DOHH2 (cell line): ENCODE measurements around the gene BAIAP2.

Source experiments
- EZH2phosphoT487 ChIP-seq: fragments of 200-600 bp; sonication (generic); IDR thresholded peaks from 2 replicates; pipeline ENCODE4 v1.6.1; 2017; ENCODE audit warnings: borderline replicate concordance, mild to moderate bottlenecking, antibody characterized with exemption, low read length, moderate library complexity, mixed read lengths
- TF ChIP-seq, protein P1 (sequence below): fragments of 200-600 bp; sonication (generic); IDR thresholded peaks from one replicate; pipeline ENCODE4 v1.5.1; 2014; ENCODE audit warnings: antibody characterized with exemption, mild to moderate bottlenecking, low read depth, low read length; ENCODE audit not compliant: poor library complexity, severe bottlenecking

DNA sequence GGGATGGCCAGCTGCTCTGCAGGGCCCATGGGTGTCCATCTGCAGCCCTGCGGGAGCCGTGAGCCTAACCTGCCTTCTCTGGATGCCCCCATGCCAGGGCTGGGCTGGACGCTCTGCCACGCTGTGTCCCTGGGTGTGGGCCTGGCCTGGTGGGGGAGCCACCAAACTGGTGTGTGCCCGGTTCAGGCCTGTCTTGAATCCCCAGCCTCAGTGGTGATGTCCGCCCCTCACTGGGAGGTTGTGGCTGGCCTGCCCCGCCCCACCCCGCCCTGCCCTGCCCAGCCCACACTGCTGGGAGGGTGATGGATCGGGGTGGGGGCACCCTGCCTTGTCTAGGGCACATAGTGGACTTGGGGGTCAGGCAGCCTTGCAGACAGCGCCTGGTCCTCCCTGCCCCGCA is 80.3 kb downstream of the BAIAP2 start:
- TF ChIP-seq, protein P1, sequence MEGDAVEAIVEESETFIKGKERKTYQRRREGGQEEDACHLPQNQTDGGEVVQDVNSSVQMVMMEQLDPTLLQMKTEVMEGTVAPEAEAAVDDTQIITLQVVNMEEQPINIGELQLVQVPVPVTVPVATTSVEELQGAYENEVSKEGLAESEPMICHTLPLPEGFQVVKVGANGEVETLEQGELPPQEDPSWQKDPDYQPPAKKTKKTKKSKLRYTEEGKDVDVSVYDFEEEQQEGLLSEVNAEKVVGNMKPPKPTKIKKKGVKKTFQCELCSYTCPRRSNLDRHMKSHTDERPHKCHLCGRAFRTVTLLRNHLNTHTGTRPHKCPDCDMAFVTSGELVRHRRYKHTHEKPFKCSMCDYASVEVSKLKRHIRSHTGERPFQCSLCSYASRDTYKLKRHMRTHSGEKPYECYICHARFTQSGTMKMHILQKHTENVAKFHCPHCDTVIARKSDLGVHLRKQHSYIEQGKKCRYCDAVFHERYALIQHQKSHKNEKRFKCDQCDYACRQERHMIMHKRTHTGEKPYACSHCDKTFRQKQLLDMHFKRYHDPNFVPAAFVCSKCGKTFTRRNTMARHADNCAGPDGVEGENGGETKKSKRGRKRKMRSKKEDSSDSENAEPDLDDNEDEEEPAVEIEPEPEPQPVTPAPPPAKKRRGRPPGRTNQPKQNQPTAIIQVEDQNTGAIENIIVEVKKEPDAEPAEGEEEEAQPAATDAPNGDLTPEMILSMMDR = no peak
- TF ChIP-seq EZH2phosphoT487 = no peak
